Amygdala (tissue), 56 donors: Measurements from ENCODE around the gene TMEM187.

ENCODE experiments used
- DNase-seq, 56 donors: peaks; one replicate each; lab custom pipeline; 2025; lab: John Stamatoyannopoulos, UW

TMEM187 gene

GRCh38 chrX:154030266-154030665 lies 57.7 kb downstream of the TMEM187 start:
- peak in 12 of 56 donors; percentile 9 to 50 (median 24) for DNase-seq

- DNase-seq: no peak
Observed at GRCh38 chrX:154030715-154031305, 58.3 kb downstream of the TMEM187 start.

DNA sequence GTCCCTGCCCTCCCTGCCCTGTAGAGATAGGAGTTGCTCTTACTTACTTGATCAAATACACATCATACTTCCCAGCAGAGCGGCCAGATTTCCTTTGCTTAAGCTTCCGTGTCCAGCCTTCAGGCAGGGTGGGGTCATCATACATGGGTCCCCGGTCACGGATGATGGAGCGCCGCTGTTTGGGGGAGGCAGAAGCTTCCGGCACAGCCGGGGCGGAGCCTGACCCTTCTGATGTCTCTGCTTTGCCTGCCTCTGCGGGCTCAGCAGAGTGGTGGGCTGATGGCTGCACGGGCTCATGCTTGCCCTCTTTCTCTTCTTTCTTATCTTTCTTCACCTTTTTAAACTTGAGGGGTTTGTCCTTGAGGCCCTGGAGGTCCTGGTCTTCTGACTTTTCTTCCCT lies 59.6 kb downstream of the TMEM187 start:
- DNase-seq: no peak

GRCh38 chrX:154032653-154033052 lies 60.1 kb downstream of the TMEM187 start:
- no peak for DNase-seq
